ENCODE data around the gene ATP2B2. TPM values are rescaled to one million over a fixed set of nuclear protein-coding genes. Genes with fewer than 3 reads are reported as not detected.
A peak's percentile ranks its signal among the peaks of the same experiment; 100 is the strongest.

The ATP2B2 gene
- total and polyA plus RNA-seq, 9 of the 15 experiments (the other 6 are each of a cell fraction or from before 2014, with no cell fraction given): 0.06 TPM; not detected in 8

DNA sequence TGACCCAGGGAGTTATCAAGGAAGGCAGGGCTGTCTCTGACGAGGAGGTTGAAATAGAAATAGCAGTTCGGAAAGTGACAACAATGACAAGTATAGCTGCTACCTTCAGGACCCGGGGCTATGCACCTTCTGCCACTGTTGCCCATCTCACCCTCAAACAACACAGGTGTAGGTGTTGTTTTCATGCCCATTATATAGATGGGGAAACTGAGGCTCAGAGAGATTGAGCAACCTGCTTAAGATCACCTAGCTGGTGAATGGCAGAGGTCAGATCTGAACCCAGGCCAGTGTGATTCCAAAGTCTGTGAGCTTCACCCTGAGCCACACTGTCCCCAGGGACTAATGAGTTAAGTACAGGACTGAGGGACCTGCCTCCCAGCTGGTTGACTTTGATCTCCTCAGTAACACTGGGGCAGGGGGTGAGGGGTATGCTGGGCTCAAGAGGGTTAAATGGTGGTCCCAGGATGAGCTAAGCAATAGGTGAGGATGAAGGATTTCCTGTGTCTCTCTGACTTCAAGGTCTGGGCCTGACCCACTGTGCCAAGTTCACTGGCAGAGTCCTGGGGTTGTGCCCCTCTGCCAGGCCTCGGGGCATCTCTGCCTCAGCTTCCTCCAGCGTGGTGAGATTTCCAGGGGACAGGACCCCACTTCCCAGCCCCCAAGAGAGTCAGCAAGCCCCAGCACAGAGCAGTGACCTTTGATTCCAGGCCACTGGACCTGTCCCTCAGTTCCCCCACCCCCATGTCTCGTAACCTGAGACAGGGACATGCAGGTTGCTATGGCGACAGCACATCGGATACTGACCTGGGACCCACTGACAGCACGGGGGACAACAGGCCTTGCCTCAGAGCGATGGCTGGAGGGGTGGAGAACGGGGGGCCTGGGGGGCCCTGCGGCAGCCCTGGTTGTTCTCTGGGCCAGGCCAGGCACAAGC is 35.0 kb downstream of the ATP2B2 start:
- H3K27ac ChIP-seq (ENCODE audit: extremely low read depth, low read depth, low read length): no peak overlapping the region
- H3K4me3 ChIP-seq: no peak overlapping the region
- H3K27me3 ChIP-seq (ENCODE audit: control insufficient read depth in 2 of 2, insufficient read depth in 2 of 2, low read length in 2 of 2): peaks cover 24 to 65% of the 10 kb centered on the region in 2 experiments; a peak in 4 of 5 replicates

GRCh38 chr3:10469441-10470119 is 35.8 kb downstream of the ATP2B2 start:
- Histone ChIP-seq H4K20me1 (replicated peaks; ENCODE audit: control insufficient read depth, insufficient read depth, low read length) (peaks cover 18% of the 10 kb centered on the region), H3K4me1 (replicated peaks in 1 of 2; ENCODE audit: control insufficient read depth in 2 of 2, insufficient read depth in 2 of 2, low read length in 2 of 2) (peaks cover 0 to 5% of the 10 kb centered on the region in 2 experiments; a peak in 1 of 5 replicates), H3K27ac (ENCODE audit: extremely low read depth, low read depth, low read length) (no peak overlapping the region), H2AFZ (ENCODE audit: low read depth, low read length) (no peak overlapping the region), H3K9me1 (ENCODE audit: control insufficient read depth, insufficient read depth, low read length) (peaks cover 4% of the 10 kb centered on the region), H3K4me3 (no peak overlapping the region), H3K79me2 (ENCODE audit: control insufficient read depth, insufficient read depth, low read length) (no peaks in the 10 kb centered on the region), H3K9ac (ENCODE audit: insufficient read depth in 1 of 2, low read depth in 2 of 2, low read length in 2 of 2) (no peak overlapping the region), H3K4me2 (ENCODE audit: insufficient read depth, low read length) (no peak overlapping the region), H3K9me3 (replicated peaks; ENCODE audit: control insufficient read depth, insufficient read depth, low read depth, low read length) (no peaks in the 10 kb centered on the region), H3K27me3 (ENCODE audit: control insufficient read depth in 2 of 2, insufficient read depth in 2 of 2, low read length in 2 of 2) (peaks cover 20 to 63% of the 10 kb centered on the region in 2 experiments; a peak in 4 of 5 replicates), H3K36me3 (ENCODE audit: control insufficient read depth, insufficient read depth, low read length) (no peaks in the 10 kb centered on the region)
- in situ Hi-C loops (cut with MboI): no loop called here
- intact Hi-C loops (cut with micrococcal nuclease): no loop called here
- 0% methylated on average over 9 of the region's 9 CpGs for WGBS (ENCODE audit: insufficient coverage, low coverage, missing lambda C conversion rate)
- ChIA-PET CTCF (ENCODE audit: low intra/inter-chr PET ratio) (no interaction called here), POLR2A (no interaction called here)
- no peak for FAIRE-seq
- no peak for DNase-seq (ENCODE audit: extremely low read depth in 1 of 4, low spot score in 3 of 4)
- BruUV-seq (replicated peaks): no TSS peak
- TF ChIP-seq RFX1 (IDR thresholded peaks at IDR 0.05) (peak; percentile 79), ZNF717 (CRISPR knock-in tag; IDR thresholded peaks at IDR 0.05) (no peak), PKNOX1 (IDR thresholded peaks at IDR 0.05) (peak; percentile 80), ZNF316 (IDR thresholded peaks at IDR 0.05) (no peak), SMARCE1 (IDR thresholded peaks at IDR 0.05) (no peak)
- ATAC-seq: no peak

More for the DNA sequence above, 35.0 kb downstream of the ATP2B2 start:
- under 1% methylated on average over 11 of the region's 12 CpGs for WGBS (ENCODE audit: insufficient coverage, low coverage, missing lambda C conversion rate)
- intact Hi-C loops (cut with micrococcal nuclease) (no loop called here), in situ Hi-C loops (cut with MboI) (no loop called here)
- TF ChIP-seq RBM22 (IDR thresholded peaks at IDR 0.05; ENCODE audit: low read depth, low read length, poor library complexity, severe bottlenecking) (no peak), RFX1 (IDR thresholded peaks at IDR 0.05) (peak; percentile 82), ZBTB8A (IDR thresholded peaks at IDR 0.05; ENCODE audit: partially characterized antibody) (no peak)
- no TSS peak for BruUV-seq (replicated peaks)
- Histone ChIP-seq H3K4me2 (ENCODE audit: insufficient read depth, low read length) (no peak overlapping the region), H3K79me2 (ENCODE audit: control insufficient read depth, insufficient read depth, low read length) (no peaks in the 10 kb centered on the region), H3K36me3 (ENCODE audit: control insufficient read depth, insufficient read depth, low read length) (no peaks in the 10 kb centered on the region), H3K9ac (ENCODE audit: insufficient read depth in 1 of 2, low read depth in 2 of 2, low read length in 2 of 2) (no peak overlapping the region; a peak in 1 of 4 replicates), H2AFZ (ENCODE audit: low read depth, low read length) (no peak overlapping the region), H3K9me3 (replicated peaks; ENCODE audit: control insufficient read depth, insufficient read depth, low read depth, low read length) (no peaks in the 10 kb centered on the region), H4K20me1 (replicated peaks; ENCODE audit: control insufficient read depth, insufficient read depth, low read length) (peaks cover 16% of the 10 kb centered on the region; the same call in 1 of the 2 replicates), H3K4me1 (replicated peaks in 1 of 2; ENCODE audit: control insufficient read depth in 2 of 2, insufficient read depth in 2 of 2, low read length in 2 of 2) (peaks cover 0 to 5% of the 10 kb centered on the region in 2 experiments; a peak in 1 of 5 replicates), H3K9me1 (ENCODE audit: control insufficient read depth, insufficient read depth, low read length) (peaks cover 4% of the 10 kb centered on the region)
- DNase-seq (ENCODE audit: extremely low read depth in 1 of 4, low spot score in 3 of 4): peak in 2 of 4 experiments; percentile 11 to 28
- CTCF ChIA-PET (ENCODE audit: low intra/inter-chr PET ratio): no interaction called here
- no peak for FAIRE-seq
- peak; percentile 43; the same call in 1 of the 3 replicates for ATAC-seq
- POLR2A ChIA-PET: interaction anchor here (1.0 kb wide), 1 partner anchor 28 kb away, joined by 3 read pairs; no protein-coding TSS in a partner anchor
